ENCODE data around the gene DACH1.

- TF ChIP-seq ZNF362 (tag by site-specific recombination; IDR thresholded peaks at IDR 0.05) (no peak), ATF2 (tag by site-specific recombination; IDR thresholded peaks at IDR 0.05; ENCODE audit: low read depth) (no peak), YY1 (tag by site-specific recombination; IDR thresholded peaks at IDR 0.05) (no peak), ZBTB11 (tag by site-specific recombination; conservative IDR thresholded peaks at IDR 0.05; ENCODE audit: low read depth) (no peak), ZNF549 (tag by site-specific recombination; IDR thresholded peaks at IDR 0.05) (no peak), ZNF626 (tag by site-specific recombination; IDR thresholded peaks at IDR 0.05) (no peak), ZNF792 (tag by site-specific recombination; IDR thresholded peaks at IDR 0.05) (no peak), ZNF341 (tag by site-specific recombination; IDR thresholded peaks at IDR 0.05; ENCODE audit: low read depth) (no peak), ZFP37 (tag by site-specific recombination; IDR thresholded peaks at IDR 0.05) (no peak)
- TF ChIP-seq, protein P1, sequence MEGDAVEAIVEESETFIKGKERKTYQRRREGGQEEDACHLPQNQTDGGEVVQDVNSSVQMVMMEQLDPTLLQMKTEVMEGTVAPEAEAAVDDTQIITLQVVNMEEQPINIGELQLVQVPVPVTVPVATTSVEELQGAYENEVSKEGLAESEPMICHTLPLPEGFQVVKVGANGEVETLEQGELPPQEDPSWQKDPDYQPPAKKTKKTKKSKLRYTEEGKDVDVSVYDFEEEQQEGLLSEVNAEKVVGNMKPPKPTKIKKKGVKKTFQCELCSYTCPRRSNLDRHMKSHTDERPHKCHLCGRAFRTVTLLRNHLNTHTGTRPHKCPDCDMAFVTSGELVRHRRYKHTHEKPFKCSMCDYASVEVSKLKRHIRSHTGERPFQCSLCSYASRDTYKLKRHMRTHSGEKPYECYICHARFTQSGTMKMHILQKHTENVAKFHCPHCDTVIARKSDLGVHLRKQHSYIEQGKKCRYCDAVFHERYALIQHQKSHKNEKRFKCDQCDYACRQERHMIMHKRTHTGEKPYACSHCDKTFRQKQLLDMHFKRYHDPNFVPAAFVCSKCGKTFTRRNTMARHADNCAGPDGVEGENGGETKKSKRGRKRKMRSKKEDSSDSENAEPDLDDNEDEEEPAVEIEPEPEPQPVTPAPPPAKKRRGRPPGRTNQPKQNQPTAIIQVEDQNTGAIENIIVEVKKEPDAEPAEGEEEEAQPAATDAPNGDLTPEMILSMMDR (tag by site-specific recombination; IDR thresholded peaks at IDR 0.05): no peak
Observed at GRCh38 chr13:71685072-71685471, 181.9 kb downstream of the DACH1 start.
